Epithelial cell of proximal tubule (primary cell): ENCODE data around the gene CCNE1. TPM values are rescaled to one million over a fixed set of nuclear protein-coding genes. Genes with fewer than 3 reads are reported as not detected.
"Not testable (repeated sequence)": the region's sequence is repeated elsewhere in the genome, so short reads cannot be mapped to it uniquely, and the experiment has no call there.

Experiments
- DNase-seq: peaks from one replicate; pipeline ENCODE4 v3.0.0-alpha.2; 2011; ENCODE audit warnings: low read depth
- H3K4me3 ChIP-seq: 2 replicates; pipeline ENCODE4 v1.5.1; 2011; ENCODE audit warnings: low read depth, mild to moderate bottlenecking, low read length
- total RNA-seq: library from RNA; depleted of rRNA; stranded (reverse); fragments of >200 nt; gene quantifications from 2 replicates; pipeline ENCODE4 v1.2.3, GENCODE V29; 2015
- TF ChIP-seq, protein P1 (sequence below): conservative IDR thresholded peaks from 2 replicates; pipeline ENCODE4 v1.5.1; 2012; ENCODE audit warnings: low read depth, mild to moderate bottlenecking, low read length

Gene CCNE1
- total RNA-seq, 1 donor from 2014 or later, result 18.6 TPM

DNA sequence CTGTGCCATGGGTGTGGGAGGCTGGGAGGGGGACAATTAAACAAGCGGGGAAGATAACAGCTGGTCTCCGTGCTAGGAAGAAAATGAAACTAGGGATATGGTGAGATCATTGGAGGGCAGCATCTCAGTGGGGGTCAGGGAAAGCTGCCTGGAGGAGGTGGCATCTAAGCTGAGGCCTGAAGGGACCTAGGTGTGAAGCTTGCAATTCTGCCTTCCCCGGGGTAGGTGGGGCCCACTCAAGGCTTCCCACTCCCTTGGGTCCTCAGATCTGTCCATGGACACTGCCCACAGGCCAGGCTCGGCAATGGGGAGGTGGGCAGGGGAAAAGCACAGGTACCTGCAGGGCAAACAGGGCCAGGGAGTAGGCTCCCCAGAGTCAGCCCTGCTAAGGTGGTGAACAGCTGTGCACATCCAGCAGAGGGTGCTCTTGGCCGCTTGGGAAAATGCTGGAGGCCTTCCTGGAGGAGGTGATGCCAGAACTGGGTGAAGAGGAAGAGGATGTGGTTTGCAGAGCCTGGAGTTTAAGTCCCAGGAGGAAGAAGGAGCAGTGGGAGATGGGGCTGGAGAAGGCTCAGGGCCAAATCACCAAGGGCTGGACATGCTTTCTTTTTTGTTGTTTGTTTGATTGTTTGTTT, 25.7 kb upstream of the CCNE1 start:
- no peak overlapping the region for H3K4me3 ChIP-seq
- DNase-seq, result no peak
- TF ChIP-seq, protein P1, sequence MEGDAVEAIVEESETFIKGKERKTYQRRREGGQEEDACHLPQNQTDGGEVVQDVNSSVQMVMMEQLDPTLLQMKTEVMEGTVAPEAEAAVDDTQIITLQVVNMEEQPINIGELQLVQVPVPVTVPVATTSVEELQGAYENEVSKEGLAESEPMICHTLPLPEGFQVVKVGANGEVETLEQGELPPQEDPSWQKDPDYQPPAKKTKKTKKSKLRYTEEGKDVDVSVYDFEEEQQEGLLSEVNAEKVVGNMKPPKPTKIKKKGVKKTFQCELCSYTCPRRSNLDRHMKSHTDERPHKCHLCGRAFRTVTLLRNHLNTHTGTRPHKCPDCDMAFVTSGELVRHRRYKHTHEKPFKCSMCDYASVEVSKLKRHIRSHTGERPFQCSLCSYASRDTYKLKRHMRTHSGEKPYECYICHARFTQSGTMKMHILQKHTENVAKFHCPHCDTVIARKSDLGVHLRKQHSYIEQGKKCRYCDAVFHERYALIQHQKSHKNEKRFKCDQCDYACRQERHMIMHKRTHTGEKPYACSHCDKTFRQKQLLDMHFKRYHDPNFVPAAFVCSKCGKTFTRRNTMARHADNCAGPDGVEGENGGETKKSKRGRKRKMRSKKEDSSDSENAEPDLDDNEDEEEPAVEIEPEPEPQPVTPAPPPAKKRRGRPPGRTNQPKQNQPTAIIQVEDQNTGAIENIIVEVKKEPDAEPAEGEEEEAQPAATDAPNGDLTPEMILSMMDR, result peak; percentile 43

DNA sequence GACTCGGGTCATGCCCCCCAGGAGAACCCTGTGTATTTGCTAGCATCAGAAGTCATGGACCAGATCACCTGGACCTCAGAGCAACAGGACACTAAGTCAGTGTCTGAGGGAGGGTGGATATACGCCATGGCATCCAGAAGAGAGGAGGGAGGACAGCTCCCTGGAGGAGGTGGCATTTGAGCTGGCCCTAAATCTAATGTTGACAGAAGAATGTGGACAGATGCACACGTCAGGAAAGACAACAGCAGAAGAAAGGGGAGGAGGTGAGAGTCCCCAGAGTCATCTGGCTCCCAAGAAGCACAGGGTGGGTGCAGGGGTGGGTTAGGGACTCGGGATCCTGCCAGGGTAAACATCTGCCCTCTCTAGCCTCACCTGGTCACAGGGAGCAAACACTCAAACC, 24.5 kb upstream of the CCNE1 start:
- TF ChIP-seq, protein P1, result no peak
- no peak for DNase-seq
- no peak overlapping the region for H3K4me3 ChIP-seq

DNA sequence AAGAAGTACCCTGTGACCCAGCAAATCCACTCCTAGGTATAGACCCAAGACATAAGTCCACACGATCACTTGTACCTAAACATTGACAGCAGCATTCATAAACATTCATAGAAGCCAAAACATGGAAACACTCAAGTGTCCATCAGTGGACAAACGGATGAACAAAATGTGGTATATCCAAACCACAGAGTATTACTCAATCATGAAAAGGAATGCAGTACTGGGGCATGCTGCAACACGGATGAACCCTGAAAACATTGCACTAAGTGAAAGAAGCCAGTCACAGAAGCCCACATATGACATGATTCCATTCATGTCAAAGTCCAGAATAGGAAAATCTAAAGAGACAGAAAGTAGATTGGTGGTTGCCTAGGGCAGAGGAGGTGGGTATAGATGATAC, 22.8 kb upstream of the CCNE1 start:
- no peak overlapping the region for H3K4me3 ChIP-seq
- TF ChIP-seq, protein P1, result no peak
- no peak for DNase-seq

DNA sequence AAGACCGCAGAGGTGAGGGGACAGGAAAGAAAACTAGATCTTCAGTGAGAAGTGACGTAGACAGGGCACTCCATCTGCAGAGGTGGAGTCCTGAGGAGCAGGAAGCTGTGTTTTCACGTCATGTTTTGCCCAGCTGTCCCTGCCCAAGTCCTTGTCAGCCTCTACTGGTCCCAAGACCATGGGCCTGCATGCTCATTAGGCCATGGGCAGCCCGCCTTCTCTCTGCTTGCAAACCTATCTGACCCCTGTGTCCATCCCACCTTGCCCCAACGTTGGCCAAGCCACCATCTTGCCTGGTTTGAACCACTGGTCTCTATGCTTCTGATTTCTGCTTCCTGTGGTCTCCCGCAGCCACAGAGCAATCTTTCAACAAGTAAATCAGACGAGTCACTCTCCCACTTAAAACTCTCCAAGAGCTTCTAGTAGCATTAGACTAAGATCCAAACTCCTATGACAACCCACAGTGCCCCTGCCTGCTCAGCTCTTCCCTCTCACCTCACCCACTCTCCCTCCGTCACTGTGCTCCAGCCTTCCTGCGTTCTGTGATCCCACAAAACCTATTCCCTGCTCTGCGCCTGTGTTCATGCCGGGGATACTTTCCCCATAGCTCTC, 18.6 kb upstream of the CCNE1 start:
- DNase-seq, result no peak
- H3K4me3 ChIP-seq, result no peak overlapping the region
- TF ChIP-seq, protein P1, result no peak

DNA sequence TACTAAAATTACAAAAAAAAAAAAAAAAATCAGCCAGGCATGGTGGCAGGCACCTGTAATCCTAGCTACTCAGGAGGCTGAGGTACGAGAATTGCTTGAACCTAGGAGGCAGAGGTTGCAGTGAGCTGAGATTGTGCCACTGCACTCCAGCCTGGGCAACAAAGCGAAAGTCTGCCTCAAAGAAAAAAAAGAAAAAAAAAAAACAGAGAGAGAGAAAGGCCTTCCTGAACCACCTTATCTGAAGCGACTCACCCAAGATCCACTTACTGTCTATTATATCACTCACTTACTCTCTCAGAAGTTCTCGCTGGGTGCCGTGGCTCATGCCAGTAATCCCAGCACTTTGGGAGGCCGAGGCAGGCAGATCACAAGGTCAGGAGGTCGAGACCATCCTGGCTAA, 17.3 kb upstream of the CCNE1 start:
- H3K4me3 ChIP-seq, DNase-seq: not testable (repeated sequence)

DNA sequence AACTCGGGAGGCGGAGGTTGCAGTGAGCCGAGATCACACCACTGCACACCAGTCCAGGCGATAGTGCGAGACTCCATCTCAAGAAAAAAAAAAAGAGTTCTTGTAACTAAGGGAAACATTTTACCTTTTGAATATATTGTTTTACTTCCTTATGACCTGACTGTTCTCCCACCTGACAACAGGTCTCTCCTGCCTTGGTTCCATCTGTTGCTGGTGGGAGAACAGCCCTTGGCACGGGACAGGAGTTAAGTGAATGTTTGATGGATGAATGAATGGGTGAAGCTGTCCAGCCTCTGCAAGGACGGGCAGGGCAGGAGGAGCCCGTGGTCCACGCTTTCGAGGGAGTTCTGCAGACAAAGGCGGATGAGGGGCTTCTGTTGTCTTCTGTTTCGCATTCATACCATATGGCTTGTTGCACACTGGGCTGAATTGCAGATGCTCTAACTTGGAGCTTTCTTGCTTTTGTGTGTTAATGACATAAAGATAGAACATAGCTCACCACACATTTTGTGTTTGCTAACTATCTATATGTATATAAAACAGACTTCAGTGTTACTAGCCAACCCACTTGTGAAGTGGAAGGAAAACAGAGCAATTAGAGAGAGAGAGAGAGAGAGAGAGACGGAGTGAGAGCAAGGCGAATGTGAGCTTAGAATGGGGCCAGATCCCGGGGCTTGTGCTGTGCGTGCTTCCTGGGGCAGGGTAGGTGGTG, 16.2 kb upstream of the CCNE1 start:
- no peak overlapping the region for H3K4me3 ChIP-seq
- DNase-seq, result no peak
- TF ChIP-seq, protein P1, result no peak

DNA sequence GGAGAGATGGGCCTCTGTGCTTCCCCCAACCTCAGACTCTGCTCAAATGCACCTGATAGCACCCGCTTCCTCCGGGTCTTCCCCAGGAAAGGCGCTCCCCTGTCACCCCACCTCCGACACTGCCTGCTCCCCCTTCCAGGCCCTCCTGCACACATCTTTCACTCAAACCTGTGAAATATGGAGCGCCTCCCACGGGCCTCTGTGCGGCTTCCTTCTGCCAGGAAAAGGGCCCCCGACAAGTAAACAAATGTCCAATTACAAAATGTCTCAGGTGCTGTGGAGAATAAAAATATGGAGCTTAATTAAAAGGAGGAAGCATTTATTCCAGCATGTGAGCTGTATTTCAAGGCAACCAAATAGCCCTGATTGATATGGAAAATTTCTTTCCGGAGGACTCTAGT, 15.6 kb upstream of the CCNE1 start:
- no peak for DNase-seq
- TF ChIP-seq, protein P1, result no peak
- no peak overlapping the region for H3K4me3 ChIP-seq
